ENCODE results near the gene RABGAP1L.

DNA sequence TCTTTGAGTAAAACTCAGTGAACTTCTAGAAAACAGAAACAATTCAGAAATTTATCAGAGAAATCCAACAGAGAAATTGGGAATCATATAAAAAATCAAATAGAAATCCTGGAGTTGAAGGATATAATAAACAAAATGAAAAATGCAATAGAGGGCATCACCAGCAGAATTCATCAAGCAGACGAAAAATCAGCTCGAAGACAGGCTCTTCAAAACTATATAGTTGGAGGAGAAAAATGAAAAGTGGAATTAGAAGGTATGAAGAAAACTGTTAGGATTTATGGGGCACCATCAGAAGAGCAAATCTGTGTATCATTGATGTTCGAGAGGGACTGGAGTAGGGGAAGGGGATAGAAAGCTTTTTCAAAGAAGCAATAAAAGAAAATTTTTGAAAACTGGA lies 167.0 kb downstream of the RABGAP1L start:
- TF ChIP-seq, protein P1, sequence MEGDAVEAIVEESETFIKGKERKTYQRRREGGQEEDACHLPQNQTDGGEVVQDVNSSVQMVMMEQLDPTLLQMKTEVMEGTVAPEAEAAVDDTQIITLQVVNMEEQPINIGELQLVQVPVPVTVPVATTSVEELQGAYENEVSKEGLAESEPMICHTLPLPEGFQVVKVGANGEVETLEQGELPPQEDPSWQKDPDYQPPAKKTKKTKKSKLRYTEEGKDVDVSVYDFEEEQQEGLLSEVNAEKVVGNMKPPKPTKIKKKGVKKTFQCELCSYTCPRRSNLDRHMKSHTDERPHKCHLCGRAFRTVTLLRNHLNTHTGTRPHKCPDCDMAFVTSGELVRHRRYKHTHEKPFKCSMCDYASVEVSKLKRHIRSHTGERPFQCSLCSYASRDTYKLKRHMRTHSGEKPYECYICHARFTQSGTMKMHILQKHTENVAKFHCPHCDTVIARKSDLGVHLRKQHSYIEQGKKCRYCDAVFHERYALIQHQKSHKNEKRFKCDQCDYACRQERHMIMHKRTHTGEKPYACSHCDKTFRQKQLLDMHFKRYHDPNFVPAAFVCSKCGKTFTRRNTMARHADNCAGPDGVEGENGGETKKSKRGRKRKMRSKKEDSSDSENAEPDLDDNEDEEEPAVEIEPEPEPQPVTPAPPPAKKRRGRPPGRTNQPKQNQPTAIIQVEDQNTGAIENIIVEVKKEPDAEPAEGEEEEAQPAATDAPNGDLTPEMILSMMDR (IDR thresholded peaks at IDR 0.05): no peak
- no peak for TF ChIP-seq POLR2A (IDR thresholded peaks at IDR 0.05)
